ENCODE results near the gene DPPA5. TPM values are rescaled to one million over a fixed set of nuclear protein-coding genes. Genes with fewer than 3 reads are reported as not detected.
"Not testable (repeated sequence)": the region's sequence is repeated elsewhere in the genome, so short reads cannot be mapped to it uniquely, and the experiment has no call there.

The DPPA5 gene
- total RNA-seq, 1 experiment from 2014 or later = not detected

DNA sequence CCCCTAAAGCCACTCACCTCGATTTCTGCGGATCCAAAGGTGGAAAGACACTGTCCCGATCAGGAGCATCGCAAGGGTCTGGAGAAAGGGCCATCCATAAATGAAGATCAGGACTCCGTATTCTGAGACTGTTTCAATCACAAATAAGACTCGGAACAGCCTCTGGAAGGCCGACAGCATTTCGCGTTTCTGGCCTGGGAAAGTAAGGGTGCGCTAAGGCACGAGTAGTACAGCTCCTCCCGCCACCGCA lies 44.6 kb downstream of the DPPA5 start:
- H3K4me3 ChIP-seq (ENCODE audit: low read depth, low read length) = peak overlapping the region; percentile 52
- DNase-seq = no peak
- peaks cover 5% of the 10 kb centered on the region; the same call in 1 of the 2 replicates for H3K4me1 ChIP-seq
- ChIA-PET CTCF (interaction anchor here (0.7 to 2.3 kb wide), 6 partner anchors 18 to 181 kb away, joined by 3 to 29 read pairs (median 8); no protein-coding TSS in a partner anchor), POLR2A (interaction anchor here (0.6 to 1.7 kb wide), 7 partner anchors 24 to 344 kb away, joined by 3 to 7 read pairs (median 3); partner anchors contain the start of gene EEF1A1)
- Mint-ChIP-seq H3K27me3 (ENCODE audit: insufficient read depth, unreplicated experiment) (no peaks in the 10 kb centered on the region), H3K27ac (ENCODE audit: unreplicated experiment) (peak overlapping the region; percentile 98), H3K9me3 (ENCODE audit: unreplicated experiment) (no peaks in the 10 kb centered on the region), H3K36me3 (ENCODE audit: insufficient read depth, unreplicated experiment) (peaks cover 27% of the 10 kb centered on the region), H3K4me3 (ENCODE audit: unreplicated experiment) (peak overlapping the region; percentile 100), H3K4me1 (ENCODE audit: low read depth, unreplicated experiment) (peaks cover 15% of the 10 kb centered on the region)
- H3K9me3 ChIP-seq = no peaks in the 10 kb centered on the region
- BruUV-seq (replicated peaks) = TSS peak; percentile 73
- intact Hi-C loops (cut with micrococcal nuclease; ENCODE audit: unreplicated experiment) = loop anchor here (1.0 to 2.0 kb wide), 2 partner anchors 24 to 47 kb away; partner anchors contain the start of gene KHDC1
- H3K27me3 ChIP-seq (replicated peaks; ENCODE audit: control insufficient read depth, insufficient read depth, low read length) = no peaks in the 10 kb centered on the region
- TF ChIP-seq, protein P1, sequence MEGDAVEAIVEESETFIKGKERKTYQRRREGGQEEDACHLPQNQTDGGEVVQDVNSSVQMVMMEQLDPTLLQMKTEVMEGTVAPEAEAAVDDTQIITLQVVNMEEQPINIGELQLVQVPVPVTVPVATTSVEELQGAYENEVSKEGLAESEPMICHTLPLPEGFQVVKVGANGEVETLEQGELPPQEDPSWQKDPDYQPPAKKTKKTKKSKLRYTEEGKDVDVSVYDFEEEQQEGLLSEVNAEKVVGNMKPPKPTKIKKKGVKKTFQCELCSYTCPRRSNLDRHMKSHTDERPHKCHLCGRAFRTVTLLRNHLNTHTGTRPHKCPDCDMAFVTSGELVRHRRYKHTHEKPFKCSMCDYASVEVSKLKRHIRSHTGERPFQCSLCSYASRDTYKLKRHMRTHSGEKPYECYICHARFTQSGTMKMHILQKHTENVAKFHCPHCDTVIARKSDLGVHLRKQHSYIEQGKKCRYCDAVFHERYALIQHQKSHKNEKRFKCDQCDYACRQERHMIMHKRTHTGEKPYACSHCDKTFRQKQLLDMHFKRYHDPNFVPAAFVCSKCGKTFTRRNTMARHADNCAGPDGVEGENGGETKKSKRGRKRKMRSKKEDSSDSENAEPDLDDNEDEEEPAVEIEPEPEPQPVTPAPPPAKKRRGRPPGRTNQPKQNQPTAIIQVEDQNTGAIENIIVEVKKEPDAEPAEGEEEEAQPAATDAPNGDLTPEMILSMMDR (IDR thresholded peaks at IDR 0.05; ENCODE audit: insufficient read depth in 1 of 2, low read depth in 1 of 2, low read length in 1 of 2, severe bottlenecking in 1 of 2, unreplicated experiment in 1 of 2) = no peak
- H3K36me3 ChIP-seq (ENCODE audit: control insufficient read depth, insufficient read depth, low read length) = no peaks in the 10 kb centered on the region

DNA sequence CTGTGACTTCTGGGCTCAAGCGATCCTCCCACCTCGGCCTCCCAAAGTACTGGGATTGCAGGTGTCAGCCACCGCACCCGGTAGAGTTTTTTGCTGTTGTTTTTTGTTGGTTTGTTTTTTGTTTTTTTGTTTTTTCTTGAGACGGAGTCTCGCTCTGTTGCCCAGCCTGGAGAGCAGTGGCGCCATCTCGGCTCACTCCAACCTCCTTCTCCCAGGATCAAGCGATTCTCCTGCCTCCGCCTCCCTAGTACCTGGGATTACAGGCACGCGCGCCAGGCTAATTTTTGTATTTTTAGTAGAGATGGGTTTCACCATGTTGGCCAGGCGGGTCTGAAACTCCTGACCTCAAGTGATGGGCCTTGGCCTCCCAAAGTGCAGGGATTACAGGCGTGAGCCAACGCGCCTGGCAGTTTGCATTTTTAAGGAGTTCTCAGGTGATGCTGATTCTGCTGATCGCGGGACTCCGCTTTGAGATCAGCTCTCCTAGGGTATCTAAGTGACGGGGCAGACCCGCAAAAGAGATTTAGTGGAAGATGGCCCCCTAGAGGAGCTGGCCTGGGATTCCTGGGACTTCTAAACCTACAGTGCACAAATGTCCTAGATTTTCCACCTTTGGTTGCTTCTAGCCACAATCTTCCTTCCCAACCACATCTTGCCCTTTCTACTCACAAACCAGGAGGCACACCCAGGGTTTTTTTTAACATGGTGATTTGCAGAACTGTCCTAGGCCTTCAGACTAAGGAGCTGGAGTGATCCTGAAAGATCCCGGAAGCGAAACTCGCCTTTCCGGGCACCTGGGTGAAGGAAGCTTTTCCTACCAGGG lies 45.2 kb downstream of the DPPA5 start:
- H3K4me3 ChIP-seq (ENCODE audit: low read depth, low read length) = peak overlapping the region; percentile 52

DNA sequence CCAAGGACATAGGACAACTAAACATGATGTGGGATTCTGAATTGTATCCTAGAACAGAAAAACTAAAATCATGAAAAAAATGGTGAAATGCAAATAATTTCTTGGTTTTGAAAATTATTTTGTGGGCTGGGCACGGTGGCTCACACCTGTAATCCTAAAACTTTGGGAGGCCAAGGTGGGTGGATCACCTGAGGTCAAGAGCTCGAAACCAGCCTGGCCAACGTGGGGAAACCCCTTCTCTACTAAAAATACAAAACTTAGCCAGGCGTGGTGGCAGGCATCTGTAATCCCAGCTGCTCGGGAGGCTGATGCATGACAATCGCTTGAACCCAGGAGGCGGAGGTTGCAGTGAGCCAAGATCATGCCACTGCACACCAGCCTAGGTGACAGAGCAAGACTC lies 50.3 kb downstream of the DPPA5 start:
- H3K27ac Mint-ChIP-seq (ENCODE audit: unreplicated experiment); H3K4me3 Mint-ChIP-seq (ENCODE audit: unreplicated experiment); intact Hi-C loops (cut with micrococcal nuclease; ENCODE audit: unreplicated experiment); H3K36me3 ChIP-seq (ENCODE audit: control insufficient read depth, insufficient read depth, low read length); BruUV-seq (replicated peaks); H3K9me3 Mint-ChIP-seq (ENCODE audit: unreplicated experiment); CTCF ChIA-PET; H3K4me3 ChIP-seq (ENCODE audit: low read depth, low read length); DNase-seq; H3K27me3 Mint-ChIP-seq (ENCODE audit: insufficient read depth, unreplicated experiment); H3K4me1 Mint-ChIP-seq (ENCODE audit: low read depth, unreplicated experiment); H3K4me1 ChIP-seq; H3K27me3 ChIP-seq (replicated peaks; ENCODE audit: control insufficient read depth, insufficient read depth, low read length); H3K9me3 ChIP-seq: not testable (repeated sequence)
- POLR2A ChIA-PET = interaction anchor here (0.6 kb wide), 1 partner anchor 10 kb away, joined by 3 read pairs; no protein-coding TSS in a partner anchor
- peaks cover 25% of the 10 kb centered on the region for H3K36me3 Mint-ChIP-seq (ENCODE audit: insufficient read depth, unreplicated experiment)

More for the DNA sequence above, 45.2 kb downstream of the DPPA5 start:
- H3K36me3 Mint-ChIP-seq (ENCODE audit: insufficient read depth, unreplicated experiment) = peaks cover 27% of the 10 kb centered on the region
- intact Hi-C loops (cut with micrococcal nuclease; ENCODE audit: unreplicated experiment) = loop anchor here (1.0 to 2.0 kb wide), 2 partner anchors 24 to 46 kb away; partner anchors contain the start of gene KHDC1
- no peaks in the 10 kb centered on the region for H3K36me3 ChIP-seq (ENCODE audit: control insufficient read depth, insufficient read depth, low read length)
- H3K9me3 ChIP-seq = no peaks in the 10 kb centered on the region
- H3K27me3 Mint-ChIP-seq (ENCODE audit: insufficient read depth, unreplicated experiment) = no peaks in the 10 kb centered on the region
- peaks cover 5% of the 10 kb centered on the region; the same call in 1 of the 2 replicates for H3K4me1 ChIP-seq
- no peaks in the 10 kb centered on the region for H3K27me3 ChIP-seq (replicated peaks; ENCODE audit: control insufficient read depth, insufficient read depth, low read length)
- ChIA-PET CTCF (interaction anchor here (0.7 to 2.3 kb wide), 6 partner anchors 18 to 180 kb away, joined by 3 to 29 read pairs (median 8); no protein-coding TSS in a partner anchor), POLR2A (interaction anchor here (0.6 to 1.7 kb wide), 7 partner anchors 23 to 344 kb away, joined by 3 to 7 read pairs (median 3); partner anchors contain the start of gene EEF1A1)
- DNase-seq = peak; percentile 44 to 49
- H3K9me3 Mint-ChIP-seq (ENCODE audit: unreplicated experiment) = no peaks in the 10 kb centered on the region
- no TSS peak for BruUV-seq (replicated peaks)
- H3K4me3 Mint-ChIP-seq (ENCODE audit: unreplicated experiment) = peak overlapping the region; percentile 100
- H3K4me1 Mint-ChIP-seq (ENCODE audit: low read depth, unreplicated experiment) = peaks cover 15% of the 10 kb centered on the region
- peak overlapping the region; percentile 98 for H3K27ac Mint-ChIP-seq (ENCODE audit: unreplicated experiment)
- TF ChIP-seq, protein P1 (IDR thresholded peaks at IDR 0.05; ENCODE audit: insufficient read depth in 1 of 2, low read depth in 1 of 2, low read length in 1 of 2, severe bottlenecking in 1 of 2, unreplicated experiment in 1 of 2) = peak; percentile 41 to 44

Other genes starting within 250 kb of the DPPA5 start
- not detected in 2 replicates for gene KHDC1L, start 128.8 kb downstream of the DPPA5 start, total RNA-seq (2022)
- 8.1 and 8.6 TPM in 2 replicates for gene KHDC1, start 91.1 kb downstream of the DPPA5 start, total RNA-seq (2022)
- not detected in 2 replicates for gene KHDC3L, start 8.4 kb upstream of the DPPA5 start, total RNA-seq (2022)
- gene OOEP, start 15.6 kb upstream of the DPPA5 start, total RNA-seq (2022) = not detected in 2 replicates
- not detected in 2 replicates for gene DDX43, start 40.6 kb upstream of the DPPA5 start, total RNA-seq (2022)
- gene CGAS, start 98.0 kb upstream of the DPPA5 start, total RNA-seq (2022) = 23.8 and 24.8 TPM in 2 replicates
- 28.7 and 33.1 TPM in 2 replicates for gene MTO1, start 107.5 kb upstream of the DPPA5 start, total RNA-seq (2022)
- gene EEF1A1, start 166.8 kb upstream of the DPPA5 start, total RNA-seq (2022) = 9,246 and 9,491 TPM in 2 replicates